SK-N-MC (cell line): ENCODE data around the gene GPATCH8.

Experiments
- EZH2 ChIP-seq: fragments of 200-600 bp; sonication (generic); IDR thresholded peaks from one replicate; pipeline ENCODE4 v1.6.1; 2017; ENCODE audit warnings: antibody characterized with exemption
- FOXP2 ChIP-seq: optimal IDR thresholded peaks from 2 replicates; pipeline ENCODE3; 2011; ENCODE audit warnings: mild to moderate bottlenecking, moderate library complexity; ENCODE audit not compliant: insufficient read depth; ENCODE audit errors: extremely low read length, control extremely low read depth
- POLR2AphosphoS5 ChIP-seq: IDR thresholded peaks from 2 replicates; pipeline ENCODE4 v1.6.1; 2012; ENCODE audit warnings: mild to moderate bottlenecking, low read depth, low read length, borderline replicate concordance

GRCh38 chr17:44376124-44376523, 127.1 kb downstream of the GPATCH8 start:
- no peak for TF ChIP-seq EZH2
- no peak for TF ChIP-seq POLR2AphosphoS5
- TF ChIP-seq FOXP2, result no peak
